Right renal pelvis (tissue), 4 donors: ENCODE results near the gene FNDC3B. TPM values are rescaled to one million over a fixed set of nuclear protein-coding genes. Genes with fewer than 3 reads are reported as not detected.

Source experiments
- DNase-seq, 4 donors: peaks; one replicate each; pipeline ENCODE4 v3.0.0-alpha.2; 2013; ENCODE audit warnings: low read depth in 4 of 4, low spot score in 3 of 4, missing footprints in 1 of 4
- polyA plus RNA-seq, 4 donors: library from polyadenylated mRNA; unstranded; fragments of 120-200 nt; gene quantifications; one replicate each; pipeline ENCODE4 v1.2.1, GENCODE V29; 2013; ENCODE audit not compliant: insufficient read length in 4 of 4

Gene FNDC3B
- polyA plus RNA-seq, 4 donors = 58.5 to 72.9 (median 68.9) TPM

GRCh38 chr3:172132159-172132586, 92.8 kb downstream of the FNDC3B start:
- no peak for DNase-seq

GRCh38 chr3:172132721-172133311, 93.4 kb downstream of the FNDC3B start:
- no peak for DNase-seq

GRCh38 chr3:172133838-172134237, 94.5 kb downstream of the FNDC3B start:
- no peak for DNase-seq

GRCh38 chr3:172134352-172134751, 95.0 kb downstream of the FNDC3B start:
- DNase-seq = no peak

GRCh38 chr3:172135185-172135584, 95.8 kb downstream of the FNDC3B start:
- no peak for DNase-seq

GRCh38 chr3:172135820-172136219, 96.4 kb downstream of the FNDC3B start:
- no peak for DNase-seq

- no peak for DNase-seq
These were observed 97.0 kb downstream of the FNDC3B start for GRCh38 chr3:172136330-172136729.

GRCh38 chr3:172137287-172138192, 98.2 kb downstream of the FNDC3B start:
- no peak for DNase-seq

- DNase-seq = no peak
These were observed 98.8 kb downstream of the FNDC3B start for GRCh38 chr3:172138193-172138537.

GRCh38 chr3:172138792-172139507, 99.6 kb downstream of the FNDC3B start:
- DNase-seq = no peak

GRCh38 chr3:172139528-172140276, 100.3 kb downstream of the FNDC3B start:
- DNase-seq = no peak

- DNase-seq = peak in 1 of 4 donors; percentile 57
These were observed 101.4 kb downstream of the FNDC3B start for GRCh38 chr3:172140499-172141391.

- DNase-seq = no peak
These were observed 102.9 kb downstream of the FNDC3B start for GRCh38 chr3:172142051-172142863.

GRCh38 chr3:172142864-172143451, 103.6 kb downstream of the FNDC3B start:
- no peak for DNase-seq

- DNase-seq = no peak
These were observed 104.5 kb downstream of the FNDC3B start for GRCh38 chr3:172143739-172144497.

- no peak for DNase-seq
These were observed 105.2 kb downstream of the FNDC3B start for GRCh38 chr3:172144601-172145000.

- DNase-seq = no peak
These were observed 105.8 kb downstream of the FNDC3B start for GRCh38 chr3:172145031-172145686.
